Measurements from ENCODE around the gene RASSF3. TPM values are rescaled to one million over a fixed set of nuclear protein-coding genes. Genes with fewer than 3 reads are reported as not detected.

RASSF3 gene
- total RNA-seq, 2 experiments from 2014 or later = 45.5 to 61.5 TPM

GRCh38 chr12:64714551-64714968 lies 104.3 kb downstream of the RASSF3 start:
- CTCF ChIA-PET = interaction anchor here (1.1 to 2.5 kb wide), 4 partner anchors 10 to 165 kb away, joined by 4 to 18 read pairs (median 7); no protein-coding TSS in a partner anchor
- H3K36me3 Mint-ChIP-seq = peaks cover 39% of the 10 kb centered on the region
- H3K4me3 Mint-ChIP-seq = peak overlapping the region; percentile 39
- peaks cover 36% of the 10 kb centered on the region for H3K4me1 Mint-ChIP-seq
- H3K9me3 Mint-ChIP-seq (ENCODE audit: low read depth) = no peaks in the 10 kb centered on the region
- no peaks in the 10 kb centered on the region for H3K27me3 Mint-ChIP-seq
- ATAC-seq (peak; percentile 98), DNase-seq (peak; percentile 82)
- H3K27ac Mint-ChIP-seq = peak overlapping the region; percentile 84

DNA sequence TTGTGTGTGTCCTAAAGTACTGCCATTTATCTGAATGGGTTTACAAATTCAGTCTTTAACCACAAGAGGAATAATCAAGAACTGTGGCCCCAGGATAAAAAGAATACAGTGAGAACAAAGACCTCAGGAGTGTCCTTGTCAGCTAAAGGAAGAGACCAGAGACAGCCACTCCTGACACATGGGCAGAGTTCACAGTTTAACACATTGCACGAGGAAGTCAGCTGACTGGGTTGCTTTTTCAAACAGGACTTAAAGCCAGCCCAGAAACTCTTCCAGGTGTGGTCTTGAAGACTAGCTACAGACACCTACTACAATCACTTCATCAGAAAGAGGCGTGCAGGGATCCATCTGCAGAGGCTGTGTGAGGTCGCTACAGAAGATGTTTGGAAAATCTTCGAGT lies 106.1 kb downstream of the RASSF3 start:
- Mint-ChIP-seq H3K27ac (peak overlapping the region; percentile 33), H3K4me1 (peaks cover 36% of the 10 kb centered on the region), H3K27me3 (no peaks in the 10 kb centered on the region), H3K36me3 (peaks cover 38% of the 10 kb centered on the region), H3K4me3 (no peak overlapping the region), H3K9me3 (ENCODE audit: low read depth) (no peaks in the 10 kb centered on the region)
- ATAC-seq = no peak
- no peak for DNase-seq
- CTCF ChIA-PET = interaction anchor here (2.1 kb wide), 1 partner anchor 19 kb away, joined by 6 read pairs; no protein-coding TSS in a partner anchor

DNA sequence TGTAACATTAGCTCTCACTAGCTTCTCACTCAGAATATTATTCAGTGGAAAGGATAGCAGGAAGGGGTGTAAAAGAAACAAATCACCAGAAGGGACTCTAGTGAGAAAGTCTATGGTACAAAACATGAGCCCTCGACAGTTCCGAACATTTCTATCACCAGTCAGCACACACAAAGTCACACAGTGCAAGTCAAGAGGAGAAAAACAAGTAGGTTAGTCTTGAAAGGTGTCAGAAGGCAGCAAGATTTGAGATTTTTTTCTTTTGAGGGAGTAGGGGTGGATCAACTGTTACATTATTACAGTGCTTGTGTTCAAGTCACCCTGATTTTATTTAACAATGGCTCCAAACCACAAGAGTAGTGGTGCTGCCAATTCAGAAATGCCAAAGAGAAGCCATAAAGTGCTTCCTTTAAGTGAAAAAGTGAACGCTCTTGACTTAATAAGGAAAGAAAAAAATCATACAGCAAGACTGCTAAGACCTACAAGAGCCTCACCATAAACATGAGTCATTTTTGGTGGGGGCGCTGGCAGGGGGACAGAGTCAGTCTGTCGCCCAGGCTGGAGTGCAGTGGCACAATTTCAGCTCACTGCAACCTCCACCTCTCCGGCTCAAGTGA lies 106.7 kb downstream of the RASSF3 start:
- Mint-ChIP-seq H3K4me1 (peaks cover 36% of the 10 kb centered on the region), H3K27me3 (no peaks in the 10 kb centered on the region), H3K9me3 (ENCODE audit: low read depth) (no peaks in the 10 kb centered on the region), H3K4me3 (no peak overlapping the region), H3K36me3 (peaks cover 40% of the 10 kb centered on the region), H3K27ac (no peak overlapping the region)
- ATAC-seq = no peak
- no peak for DNase-seq
- CTCF ChIA-PET = interaction anchor here (1.1 to 2.1 kb wide), 2 partner anchors 8 to 19 kb away, joined by 3 to 6 read pairs; no protein-coding TSS in a partner anchor

GRCh38 chr12:64718649-64719048 lies 108.4 kb downstream of the RASSF3 start:
- no peak for ATAC-seq
- Mint-ChIP-seq H3K4me1 (peaks cover 35% of the 10 kb centered on the region), H3K4me3 (no peak overlapping the region), H3K36me3 (peaks cover 49% of the 10 kb centered on the region), H3K27me3 (no peaks in the 10 kb centered on the region), H3K9me3 (ENCODE audit: low read depth) (no peaks in the 10 kb centered on the region), H3K27ac (no peak overlapping the region)
- CTCF ChIA-PET = interaction anchor here (0.5 to 0.9 kb wide), 3 partner anchors 21 to 169 kb away, joined by 3 read pairs; no protein-coding TSS in a partner anchor
- DNase-seq = no peak

GRCh38 chr12:64720884-64721283 lies 110.6 kb downstream of the RASSF3 start:
- CTCF ChIA-PET = no interaction called here
- ATAC-seq (no peak), DNase-seq (no peak)
- Mint-ChIP-seq H3K4me3 (no peak overlapping the region), H3K36me3 (peaks cover 33% of the 10 kb centered on the region), H3K4me1 (peaks cover 22% of the 10 kb centered on the region), H3K27me3 (no peaks in the 10 kb centered on the region), H3K27ac (no peak overlapping the region), H3K9me3 (ENCODE audit: low read depth) (no peaks in the 10 kb centered on the region)

- ATAC-seq (no peak), DNase-seq (no peak)
- peaks cover 12% of the 10 kb centered on the region for H3K4me1 Mint-ChIP-seq
- CTCF ChIA-PET = no interaction called here
- no peak overlapping the region for H3K27ac Mint-ChIP-seq
- no peaks in the 10 kb centered on the region for H3K27me3 Mint-ChIP-seq
- no peaks in the 10 kb centered on the region for H3K9me3 Mint-ChIP-seq (ENCODE audit: low read depth)
- no peak overlapping the region for H3K4me3 Mint-ChIP-seq
- peaks cover 27% of the 10 kb centered on the region for H3K36me3 Mint-ChIP-seq
Observed at GRCh38 chr12:64722835-64723234, 112.5 kb downstream of the RASSF3 start.

GRCh38 chr12:64723630-64724029 lies 113.3 kb downstream of the RASSF3 start:
- Mint-ChIP-seq H3K4me3 (no peak overlapping the region), H3K27ac (peak overlapping the region; percentile 74)
- peak; percentile 74 for ATAC-seq

GRCh38 chr12:64724201-64724745 lies 114.0 kb downstream of the RASSF3 start:
- peaks cover 12% of the 10 kb centered on the region for H3K4me1 Mint-ChIP-seq
- peaks cover 30% of the 10 kb centered on the region for H3K36me3 Mint-ChIP-seq
- DNase-seq (no peak), ATAC-seq (no peak)
- no peaks in the 10 kb centered on the region for H3K9me3 Mint-ChIP-seq (ENCODE audit: low read depth)
- no peaks in the 10 kb centered on the region for H3K27me3 Mint-ChIP-seq
- CTCF ChIA-PET = interaction anchor here (1.0 to 1.1 kb wide), 2 partner anchors 10 to 180 kb away, joined by 3 to 4 read pairs; no protein-coding TSS in a partner anchor
- H3K4me3 Mint-ChIP-seq = no peak overlapping the region
- no peak overlapping the region for H3K27ac Mint-ChIP-seq

More at GRCh38 chr12:64723630-64724029, 113.3 kb downstream of the RASSF3 start:
- CTCF ChIA-PET = interaction anchor here (1.0 to 1.1 kb wide), 2 partner anchors 9 to 179 kb away, joined by 3 to 4 read pairs; no protein-coding TSS in a partner anchor
- DNase-seq = peak; percentile 48
- Mint-ChIP-seq H3K9me3 (ENCODE audit: low read depth) (no peaks in the 10 kb centered on the region), H3K36me3 (peaks cover 29% of the 10 kb centered on the region), H3K4me1 (peaks cover 12% of the 10 kb centered on the region), H3K27me3 (no peaks in the 10 kb centered on the region)

- peak overlapping the region; percentile 27 for H3K4me3 Mint-ChIP-seq
- CTCF ChIA-PET = interaction anchor here (0.7 to 1.1 kb wide), 3 partner anchors 34 to 690 kb away, joined by 3 to 4 read pairs (median 3); no protein-coding TSS in a partner anchor
- H3K27ac Mint-ChIP-seq = peak overlapping the region; percentile 85
- peaks cover 23% of the 10 kb centered on the region for H3K36me3 Mint-ChIP-seq
- peaks cover 15% of the 10 kb centered on the region for H3K4me1 Mint-ChIP-seq
- DNase-seq (no peak), ATAC-seq (peak; percentile 71)
- no peaks in the 10 kb centered on the region for H3K27me3 Mint-ChIP-seq
- no peaks in the 10 kb centered on the region for H3K9me3 Mint-ChIP-seq (ENCODE audit: low read depth)
Observed at GRCh38 chr12:64729909-64730587, 119.8 kb downstream of the RASSF3 start.

DNA sequence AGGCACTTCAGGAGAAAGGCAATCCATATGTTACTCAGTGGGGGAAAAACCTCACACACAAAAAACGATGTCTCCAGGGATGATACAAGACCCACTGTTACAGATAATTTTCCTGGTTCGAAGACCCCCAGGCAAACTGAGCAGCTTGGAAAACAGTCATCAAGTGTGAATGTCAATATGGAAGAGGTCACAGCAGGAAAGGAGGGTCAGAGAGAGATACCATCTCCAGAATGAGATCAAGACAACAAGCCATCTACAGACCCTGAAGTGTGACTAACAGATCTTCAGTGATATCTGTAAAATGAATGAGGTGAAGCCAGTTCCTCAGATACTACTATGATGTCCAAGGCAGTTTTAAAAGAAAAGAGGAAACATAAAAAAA lies 120.3 kb downstream of the RASSF3 start:
- CTCF ChIA-PET = interaction anchor here (0.7 to 1.1 kb wide), 2 partner anchors 33 to 181 kb away, joined by 3 to 4 read pairs; no protein-coding TSS in a partner anchor
- H3K27me3 Mint-ChIP-seq = no peaks in the 10 kb centered on the region
- peak; percentile 66 for ATAC-seq
- H3K36me3 Mint-ChIP-seq = peaks cover 23% of the 10 kb centered on the region
- no peak overlapping the region for H3K4me3 Mint-ChIP-seq
- no peaks in the 10 kb centered on the region for H3K9me3 Mint-ChIP-seq (ENCODE audit: low read depth)
- no peak for DNase-seq
- peak overlapping the region; percentile 85 for H3K27ac Mint-ChIP-seq
- H3K4me1 Mint-ChIP-seq = peaks cover 15% of the 10 kb centered on the region

- no peak overlapping the region for H3K27ac Mint-ChIP-seq
- no peaks in the 10 kb centered on the region for H3K9me3 Mint-ChIP-seq (ENCODE audit: low read depth)
- ATAC-seq (no peak), DNase-seq (no peak)
- H3K27me3 Mint-ChIP-seq = no peaks in the 10 kb centered on the region
- H3K36me3 Mint-ChIP-seq = peaks cover 28% of the 10 kb centered on the region
- no peak overlapping the region for H3K4me3 Mint-ChIP-seq
- CTCF ChIA-PET = no interaction called here
- peaks cover 19% of the 10 kb centered on the region for H3K4me1 Mint-ChIP-seq
Observed at GRCh38 chr12:64731683-64732082, 121.4 kb downstream of the RASSF3 start.

DNA sequence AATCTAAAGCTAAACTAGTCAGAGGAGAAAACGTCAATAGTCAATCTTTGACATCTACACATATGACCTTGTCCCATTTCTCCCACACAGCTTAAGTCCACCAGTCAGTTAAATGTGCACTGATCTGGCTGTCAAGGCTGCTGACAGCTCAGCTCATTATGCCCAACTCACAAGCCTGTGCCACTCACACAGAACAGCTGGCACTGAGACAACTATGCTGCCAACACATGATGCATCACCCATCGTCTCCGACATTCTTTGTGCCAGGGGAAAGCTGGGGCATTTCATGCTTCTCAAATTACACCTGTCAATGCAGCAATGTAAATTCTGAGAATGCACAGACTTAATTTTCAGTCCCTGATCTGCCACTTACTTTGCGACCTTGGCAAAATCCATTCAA lies 123.6 kb downstream of the RASSF3 start:
- no peak overlapping the region for H3K27ac Mint-ChIP-seq
- H3K36me3 Mint-ChIP-seq = peaks cover 35% of the 10 kb centered on the region
- peaks cover 32% of the 10 kb centered on the region for H3K4me1 Mint-ChIP-seq
- ATAC-seq (no peak), DNase-seq (no peak)
- H3K27me3 Mint-ChIP-seq = no peaks in the 10 kb centered on the region
- H3K9me3 Mint-ChIP-seq (ENCODE audit: low read depth) = no peaks in the 10 kb centered on the region
- no peak overlapping the region for H3K4me3 Mint-ChIP-seq
- CTCF ChIA-PET = no interaction called here

DNA sequence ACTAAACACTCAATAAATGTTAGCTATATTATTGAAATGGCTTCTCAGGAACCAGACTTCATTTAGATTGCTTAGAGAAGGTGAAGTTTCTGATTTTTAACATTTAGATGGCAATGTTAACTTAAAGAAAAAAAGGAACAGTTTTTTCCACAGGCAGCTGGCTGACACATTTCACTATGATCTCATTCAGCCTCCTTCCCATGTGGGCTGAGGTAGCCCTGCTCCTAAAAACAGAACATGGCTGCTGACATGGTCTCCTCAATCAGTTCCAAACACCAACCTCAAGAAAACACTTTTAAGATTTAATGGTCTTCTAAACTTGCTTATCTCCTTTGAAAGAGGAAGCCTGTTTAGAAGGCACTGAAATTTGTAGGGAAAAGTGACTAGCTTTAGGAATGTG lies 125.1 kb downstream of the RASSF3 start:
- no peaks in the 10 kb centered on the region for H3K27me3 Mint-ChIP-seq
- CTCF ChIA-PET = interaction anchor here (0.6 to 0.9 kb wide), 2 partner anchors 11 to 20 kb away, joined by 3 to 4 read pairs; no protein-coding TSS in a partner anchor
- H3K36me3 Mint-ChIP-seq = peaks cover 49% of the 10 kb centered on the region
- H3K4me1 Mint-ChIP-seq = peaks cover 25% of the 10 kb centered on the region
- H3K4me3 Mint-ChIP-seq = no peak overlapping the region
- no peaks in the 10 kb centered on the region for H3K9me3 Mint-ChIP-seq (ENCODE audit: low read depth)
- H3K27ac Mint-ChIP-seq = no peak overlapping the region
- ATAC-seq (no peak), DNase-seq (no peak)
